Skeletal muscle satellite cell (primary cell): Measurements from ENCODE around the gene CREG2.

ENCODE experiments used
- H3K27me3 ChIP-seq: 2 replicates; pipeline ENCODE4 v1.7.0; 2013; ENCODE audit warnings: low read length; ENCODE audit not compliant: control insufficient read depth, insufficient read depth
- H3K36me3 ChIP-seq: 2 replicates; pipeline ENCODE4 v1.7.0; 2013; ENCODE audit warnings: mild to moderate bottlenecking, control low read depth, low read length; ENCODE audit not compliant: insufficient read depth
- H3K4me1 ChIP-seq: 2 replicates; pipeline ENCODE4 v1.7.0; 2013; ENCODE audit warnings: low read length; ENCODE audit not compliant: control insufficient read depth, insufficient read depth
- H3K4me2 ChIP-seq: 2 replicates; pipeline ENCODE4 v1.7.0; 2013; ENCODE audit warnings: mild to moderate bottlenecking, low read length
- H3K4me3 ChIP-seq: 2 replicates; pipeline ENCODE4 v1.7.0; 2013; ENCODE audit warnings: low read length
- H3K9ac ChIP-seq: 2 replicates; pipeline ENCODE4 v1.7.0; 2013; ENCODE audit warnings: mild to moderate bottlenecking, low read depth, low read length, moderate library complexity
- H3K9me3 ChIP-seq: replicated peaks from 2 replicates; pipeline ENCODE4 v1.7.0; 2013; ENCODE audit warnings: mild to moderate bottlenecking, control low read depth, low read length

CREG2 gene

GRCh38 chr2:101310834-101311695 is 76.2 kb downstream of the CREG2 start:
- no peak overlapping the region for H3K4me2 ChIP-seq
- no peak overlapping the region for H3K4me3 ChIP-seq
- H3K9ac ChIP-seq = no peak overlapping the region
- no peaks in the 10 kb centered on the region for H3K9me3 ChIP-seq
- H3K4me1 ChIP-seq = peaks cover 10% of the 10 kb centered on the region
- no peaks in the 10 kb centered on the region for H3K36me3 ChIP-seq
- no peaks in the 10 kb centered on the region for H3K27me3 ChIP-seq

GRCh38 chr2:101310090-101310833 is 77.0 kb downstream of the CREG2 start:
- Histone ChIP-seq H3K4me3 (no peak overlapping the region), H3K9ac (no peak overlapping the region), H3K4me1 (peaks cover 18% of the 10 kb centered on the region), H3K36me3 (no peaks in the 10 kb centered on the region), H3K4me2 (no peak overlapping the region), H3K9me3 (no peaks in the 10 kb centered on the region), H3K27me3 (no peaks in the 10 kb centered on the region)

GRCh38 chr2:101308432-101309210 is 78.7 kb downstream of the CREG2 start, which contains the start of gene RNF149:
Gene RNF149, minus strand, starts transcription at chr2:101308701. Its CDS starts 113 bp downstream, at chr2:101308588.
- H3K27me3 ChIP-seq = no peaks in the 10 kb centered on the region
- H3K4me2 ChIP-seq = peak within 1 kb of the TSS; percentile 87
- peaks cover 27% of the 10 kb centered on the region for H3K4me1 ChIP-seq
- no peaks in the 10 kb centered on the region for H3K36me3 ChIP-seq
- H3K9ac ChIP-seq = peak within 1 kb of the TSS; percentile 96
- peak within 1 kb of the TSS; percentile 95 for H3K4me3 ChIP-seq
- H3K9me3 ChIP-seq = no peaks in the 10 kb centered on the region

- H3K4me3 ChIP-seq = peak overlapping the region; percentile 95
- H3K36me3 ChIP-seq = no peaks in the 10 kb centered on the region
- peak overlapping the region; percentile 87 for H3K4me2 ChIP-seq
- no peaks in the 10 kb centered on the region for H3K9me3 ChIP-seq
- peak overlapping the region; percentile 96 for H3K9ac ChIP-seq
- peaks cover 27% of the 10 kb centered on the region for H3K4me1 ChIP-seq
- no peaks in the 10 kb centered on the region for H3K27me3 ChIP-seq
Measured at GRCh38 chr2:101307950-101308431, 79.3 kb downstream of the CREG2 start.

- H3K4me3 ChIP-seq = peak overlapping the region; percentile 95
Measured at GRCh38 chr2:101307503-101307902, 79.8 kb downstream of the CREG2 start.

GRCh38 chr2:101306410-101306809 is 80.9 kb downstream of the CREG2 start:
- Histone ChIP-seq H3K4me2 (peak overlapping the region; percentile 87), H3K4me1 (peaks cover 27% of the 10 kb centered on the region), H3K9me3 (no peaks in the 10 kb centered on the region), H3K27me3 (no peaks in the 10 kb centered on the region), H3K36me3 (peaks cover 7% of the 10 kb centered on the region), H3K9ac (peak overlapping the region; percentile 96), H3K4me3 (peak overlapping the region; percentile 95)

More at GRCh38 chr2:101307503-101307902, 79.8 kb downstream of the CREG2 start:
- Histone ChIP-seq H3K4me2 (peak overlapping the region; percentile 87), H3K36me3 (no peaks in the 10 kb centered on the region), H3K9me3 (no peaks in the 10 kb centered on the region), H3K4me1 (peaks cover 27% of the 10 kb centered on the region), H3K9ac (peak overlapping the region; percentile 96), H3K27me3 (no peaks in the 10 kb centered on the region)

- peak overlapping the region; percentile 87 for H3K4me2 ChIP-seq
- no peaks in the 10 kb centered on the region for H3K9me3 ChIP-seq
- H3K36me3 ChIP-seq = peaks cover 7% of the 10 kb centered on the region
- peaks cover 27% of the 10 kb centered on the region for H3K4me1 ChIP-seq
- H3K27me3 ChIP-seq = no peaks in the 10 kb centered on the region
- peak overlapping the region; percentile 95 for H3K4me3 ChIP-seq
- peak overlapping the region; percentile 96 for H3K9ac ChIP-seq
Measured at GRCh38 chr2:101305492-101306078, 81.7 kb downstream of the CREG2 start.

- peak overlapping the region; percentile 87 for H3K4me2 ChIP-seq
- no peak overlapping the region for H3K9ac ChIP-seq
- H3K9me3 ChIP-seq = no peaks in the 10 kb centered on the region
- peaks cover 7% of the 10 kb centered on the region for H3K36me3 ChIP-seq
- no peaks in the 10 kb centered on the region for H3K27me3 ChIP-seq
- H3K4me1 ChIP-seq = peaks cover 27% of the 10 kb centered on the region
- H3K4me3 ChIP-seq = peak overlapping the region; percentile 95
Measured at GRCh38 chr2:101305035-101305434, 82.3 kb downstream of the CREG2 start.

GRCh38 chr2:101303688-101304087 is 83.6 kb downstream of the CREG2 start:
- H3K27me3 ChIP-seq = no peaks in the 10 kb centered on the region
- peaks cover 7% of the 10 kb centered on the region for H3K36me3 ChIP-seq
- H3K4me2 ChIP-seq = no peak overlapping the region
- no peak overlapping the region for H3K9ac ChIP-seq
- H3K9me3 ChIP-seq = no peaks in the 10 kb centered on the region
- no peak overlapping the region for H3K4me3 ChIP-seq
- peaks cover 24% of the 10 kb centered on the region for H3K4me1 ChIP-seq

GRCh38 chr2:101302016-101302415 is 85.3 kb downstream of the CREG2 start:
- peaks cover 11% of the 10 kb centered on the region for H3K36me3 ChIP-seq
- H3K4me2 ChIP-seq = no peak overlapping the region
- H3K4me3 ChIP-seq = no peak overlapping the region
- no peaks in the 10 kb centered on the region for H3K9me3 ChIP-seq
- H3K9ac ChIP-seq = no peak overlapping the region
- peaks cover 27% of the 10 kb centered on the region for H3K4me1 ChIP-seq
- H3K27me3 ChIP-seq = no peaks in the 10 kb centered on the region
